ENCODE measurements around the gene ZSCAN12. TPM values are rescaled to one million over a fixed set of nuclear protein-coding genes. Genes with fewer than 3 reads are reported as not detected.
A peak's percentile ranks its signal among the peaks of the same experiment; 100 is the strongest.
"Not testable (repeated sequence)": the region's sequence is repeated elsewhere in the genome, so short reads cannot be mapped to it uniquely, and the experiment has no call there.

Gene ZSCAN12
- total RNA-seq, 8 experiments from 2014 or later = 6.1 to 13.1 (median 10.9) TPM

- ATAC-seq (replicated peaks in 6 of 8) = peak in 7 of 8 experiments; percentile 96 to 99 (median 97)
- Histone ChIP-seq H3K27ac (peak overlapping the region in 1 of 2 donors; percentile 12), H3K4me3 (peak overlapping the region; percentile 31 to 50 (median 35)), H3K4me1 (replicated peaks in 1 of 2) (peaks cover 0 to 6% of the 10 kb centered on the region in 2 donors)
- WGBS, 10 experiments = 14 to 96% (median 49%) methylated on average over 2 to 16 of the region's 31 CpGs; no CpG with 5 or more reads in 1 of the 10 experiments
- in situ Hi-C loops (cut with MboI; ENCODE audit: low pct_unique_long_range_greater_than_20kb in 2 of 9, low sequenced_read_pairs in 9 of 9, unreplicated experiment in 9 of 9) = no loop called here
Measured at GRCh38 chr6:28383235-28384142, 16.1 kb downstream of the ZSCAN12 start.

GRCh38 chr6:28380381-28380780 lies 19.2 kb downstream of the ZSCAN12 start:
- Histone ChIP-seq H3K4me1 (replicated peaks in 1 of 2) (peaks cover 0 to 6% of the 10 kb centered on the region in 2 donors), H3K4me3 (no peak overlapping the region), H3K27ac (no peak overlapping the region)
- ATAC-seq (replicated peaks in 6 of 8) = no peak
- in situ Hi-C loops (cut with MboI; ENCODE audit: low pct_unique_long_range_greater_than_20kb in 2 of 9, low sequenced_read_pairs in 9 of 9, unreplicated experiment in 9 of 9) = no loop called here
- 83 to 100% (median 100%) methylated on average over 1 to 2 of the region's 2 CpGs; no CpG with 5 or more reads in 3 of the 10 experiments for WGBS, 10 experiments

GRCh38 chr6:28378644-28379043 lies 20.9 kb downstream of the ZSCAN12 start:
- no peak overlapping the region for H3K4me3 ChIP-seq
- in situ Hi-C loops (cut with MboI; ENCODE audit: low pct_unique_long_range_greater_than_20kb in 2 of 9, low sequenced_read_pairs in 9 of 9, unreplicated experiment in 9 of 9) = no loop called here
- no peak for ATAC-seq (replicated peaks in 6 of 8)

GRCh38 chr6:28377879-28378278 lies 21.7 kb downstream of the ZSCAN12 start:
- Histone ChIP-seq H3K27ac (no peak overlapping the region), H3K4me1 (replicated peaks in 1 of 2) (peaks cover 0 to 3% of the 10 kb centered on the region in 2 donors), H3K4me3 (no peak overlapping the region)
- ATAC-seq (replicated peaks in 6 of 8) = no peak
- 83 to 100% (median 100%) methylated on average over 1 of the region's 1 CpG; no CpG with 5 or more reads in 2 of the 10 experiments for WGBS, 10 experiments
- in situ Hi-C loops (cut with MboI; ENCODE audit: low pct_unique_long_range_greater_than_20kb in 2 of 9, low sequenced_read_pairs in 9 of 9, unreplicated experiment in 9 of 9) = no loop called here

More at GRCh38 chr6:28378644-28379043, 20.9 kb downstream of the ZSCAN12 start:
- Histone ChIP-seq H3K4me1 (replicated peaks in 1 of 2) (peaks cover 0 to 6% of the 10 kb centered on the region in 2 donors), H3K27ac (no peak overlapping the region)

- Histone ChIP-seq H3K4me3 (no peak overlapping the region), H3K27ac (no peak overlapping the region), H3K4me1 (replicated peaks in 1 of 2) (no peaks in the 10 kb centered on the region)
- WGBS, 10 experiments = 31 to 100% (median 88%) methylated on average over 1 of the region's 1 CpG; no CpG with 5 or more reads in 2 of the 10 experiments
- in situ Hi-C loops (cut with MboI; ENCODE audit: low pct_unique_long_range_greater_than_20kb in 2 of 9, low sequenced_read_pairs in 9 of 9, unreplicated experiment in 9 of 9) = loop anchor here in 2 of 9 experiments (25.0 kb wide), 1 partner anchor 237 kb away; the partner anchor contains the start of gene ZKSCAN8 (in 2 of the 2)
- ATAC-seq (replicated peaks in 6 of 8) = no peak
Measured at GRCh38 chr6:28373925-28374324, 25.6 kb downstream of the ZSCAN12 start.

GRCh38 chr6:28371706-28372451 lies 27.7 kb downstream of the ZSCAN12 start:
- Histone ChIP-seq H3K4me1 (replicated peaks in 1 of 2) (no peaks in the 10 kb centered on the region), H3K4me3 (no peak overlapping the region), H3K27ac (no peak overlapping the region)
- in situ Hi-C loops (cut with MboI; ENCODE audit: low pct_unique_long_range_greater_than_20kb in 2 of 9, low sequenced_read_pairs in 9 of 9, unreplicated experiment in 9 of 9) = loop anchor here in 2 of 9 experiments (25.0 kb wide), 1 partner anchor 235 kb away; the partner anchor contains the start of gene ZKSCAN8 (in 2 of the 2)
- 80 to 100% (median 87%) methylated on average over 1 to 9 of the region's 9 CpGs; no CpG with 5 or more reads in 1 of the 10 experiments for WGBS, 10 experiments
- no peak for ATAC-seq (replicated peaks in 6 of 8)

- Histone ChIP-seq H3K4me1 (replicated peaks in 1 of 2) (no peaks in the 10 kb centered on the region), H3K27ac (no peak overlapping the region), H3K4me3 (no peak overlapping the region)
- in situ Hi-C loops (cut with MboI; ENCODE audit: low pct_unique_long_range_greater_than_20kb in 2 of 9, low sequenced_read_pairs in 9 of 9, unreplicated experiment in 9 of 9) = loop anchor here in 2 of 9 experiments (25.0 kb wide), 1 partner anchor 234 kb away; the partner anchor contains the start of gene ZKSCAN8 (in 2 of the 2)
- ATAC-seq (replicated peaks in 6 of 8) = no peak
- 80 to 100% (median 100%) methylated on average over 1 of the region's 1 CpG; no CpG with 5 or more reads in 4 of the 10 experiments for WGBS, 10 experiments
Measured at GRCh38 chr6:28371280-28371679, 28.3 kb downstream of the ZSCAN12 start.

GRCh38 chr6:28370440-28370839 lies 29.1 kb downstream of the ZSCAN12 start:
- H3K4me3 ChIP-seq = no peak overlapping the region
- 0 to 100% (median 68%) methylated on average over 1 to 2 of the region's 2 CpGs; no CpG with 5 or more reads in 2 of the 10 experiments for WGBS, 10 experiments
- H3K4me1 ChIP-seq (replicated peaks in 1 of 2) = no peaks in the 10 kb centered on the region
- no peak overlapping the region for H3K27ac ChIP-seq
- ATAC-seq (replicated peaks in 6 of 8) = no peak
- in situ Hi-C loops (cut with MboI; ENCODE audit: low pct_unique_long_range_greater_than_20kb in 2 of 9, low sequenced_read_pairs in 9 of 9, unreplicated experiment in 9 of 9) = loop anchor here in 2 of 9 experiments (25.0 kb wide), 1 partner anchor 233 kb away; the partner anchor contains the start of gene ZKSCAN8 (in 2 of the 2)

- WGBS, 10 experiments = 63 to 100% (median 96%) methylated on average over 1 to 3 of the region's 3 CpGs; no CpG with 5 or more reads in 3 of the 10 experiments
- Histone ChIP-seq H3K27ac (peak overlapping the region in 1 of 2 donors; percentile 23), H3K4me3 (no peak overlapping the region), H3K4me1 (replicated peaks in 1 of 2) (no peaks in the 10 kb centered on the region)
- no peak for ATAC-seq (replicated peaks in 6 of 8)
- in situ Hi-C loops (cut with MboI; ENCODE audit: low pct_unique_long_range_greater_than_20kb in 2 of 9, low sequenced_read_pairs in 9 of 9, unreplicated experiment in 9 of 9) = loop anchor here in 2 of 9 experiments (25.0 kb wide), 1 partner anchor 232 kb away; the partner anchor contains the start of gene ZKSCAN8 (in 2 of the 2)
Measured at GRCh38 chr6:28369463-28369862, 30.1 kb downstream of the ZSCAN12 start.

- in situ Hi-C loops (cut with MboI; ENCODE audit: low pct_unique_long_range_greater_than_20kb in 2 of 9, low sequenced_read_pairs in 9 of 9, unreplicated experiment in 9 of 9) = loop anchor here in 2 of 9 experiments (25.0 kb wide), 1 partner anchor 231 kb away; the partner anchor contains the start of gene ZKSCAN8 (in 2 of the 2)
Measured at GRCh38 chr6:28368522-28368921, 31.0 kb downstream of the ZSCAN12 start.

GRCh38 chr6:28365590-28365989 lies 34.0 kb downstream of the ZSCAN12 start:
- 40 to 100% (median 93%) methylated on average over 1 to 4 of the region's 4 CpGs; no CpG with 5 or more reads in 5 of the 10 experiments for WGBS, 10 experiments
- not testable (repeated sequence) for H3K4me1 ChIP-seq (replicated peaks in 1 of 2)

More at GRCh38 chr6:28368522-28368921, 31.0 kb downstream of the ZSCAN12 start:
- no peak for ATAC-seq (replicated peaks in 6 of 8)
- Histone ChIP-seq H3K4me1 (replicated peaks in 1 of 2) (no peaks in the 10 kb centered on the region), H3K4me3 (no peak overlapping the region), H3K27ac (no peak overlapping the region)
- WGBS, 10 experiments = 57 to 100% (median 89%) methylated on average over 2 to 4 of the region's 4 CpGs

GRCh38 chr6:28360961-28361360 lies 38.6 kb downstream of the ZSCAN12 start:
- H3K4me3 ChIP-seq = no peak overlapping the region
- in situ Hi-C loops (cut with MboI; ENCODE audit: low pct_unique_long_range_greater_than_20kb in 2 of 9, low sequenced_read_pairs in 9 of 9, unreplicated experiment in 9 of 9) = loop anchor here in 2 of 9 experiments (25.0 kb wide), 1 partner anchor 224 kb away; the partner anchor contains the start of gene ZKSCAN8 (in 2 of the 2)
- no peak for ATAC-seq (replicated peaks in 6 of 8)
- H3K4me1 ChIP-seq (replicated peaks in 1 of 2) = no peaks in the 10 kb centered on the region
- WGBS, 10 experiments = 80 to 100% (median 100%) methylated on average over 1 to 2 of the region's 2 CpGs; no CpG with 5 or more reads in 3 of the 10 experiments
- H3K27ac ChIP-seq = no peak overlapping the region

More at GRCh38 chr6:28365590-28365989, 34.0 kb downstream of the ZSCAN12 start:
- in situ Hi-C loops (cut with MboI; ENCODE audit: low pct_unique_long_range_greater_than_20kb in 2 of 9, low sequenced_read_pairs in 9 of 9, unreplicated experiment in 9 of 9) = loop anchor here in 2 of 9 experiments (25.0 kb wide), 1 partner anchor 228 kb away; the partner anchor contains the start of gene ZKSCAN8 (in 2 of the 2)
- not testable (repeated sequence) for ATAC-seq (replicated peaks in 6 of 8); H3K4me3 ChIP-seq; H3K27ac ChIP-seq

Data from motor neuron (in vitro differentiated cells).